B cell (primary cell): ENCODE measurements around the gene TRMT2A. TPM values are rescaled to one million over a fixed set of nuclear protein-coding genes. Genes with fewer than 3 reads are reported as not detected.

Experiments
- ATAC-seq: fragments of 200-7000 bp; cut with Tn5 transposase; one replicate; pipeline ENCODE4 v1.10.0; 2021; ENCODE audit warnings: low read depth, mild to moderate bottlenecking, moderate number of reproducible peaks, moderate library complexity
- CTCF ChIA-PET: fragments of 350-600 bp; sonication (Branson Sonifier 250); formaldehyde crosslinking; loops from one replicate; lab custom pipeline; 2021; ENCODE audit warnings: antibody characterized with exemption, inconsistent platforms; lab: Charles Lee
- POLR2A ChIA-PET: fragments of 350-600 bp; sonication (Branson Sonifier 250); formaldehyde crosslinking; loops from one replicate; lab custom pipeline; 2021; ENCODE audit warnings: antibody characterized with exemption; lab: Charles Lee
- DNase-seq: peaks from one replicate; pipeline ENCODE4 v3.0.0; 2013
- H2AFZ ChIP-seq: 2 replicates; pipeline ENCODE4 v1.6.1; 2012; ENCODE audit warnings: mild to moderate bottlenecking, low read depth, low read length; ENCODE audit not compliant: insufficient read depth, poor library complexity, severe bottlenecking
- H3K27ac ChIP-seq, 2 donors: 1 replicate in 1 of 2; 2 replicates in 1 of 2; pipeline ENCODE4 v1.5.1; 2012 to 2013; ENCODE audit warnings: low read length in 2 of 2, mild to moderate bottlenecking in 2 of 2, moderate library complexity in 1 of 2
- H3K27me3 ChIP-seq, 4 experiments: fragments of 200-600 bp in 1 of 4; sonication (generic) in 1 of 4; replicated peaks in 1 of 4; 1 replicate in 2 of 4; 2 replicates in 2 of 4; pipeline versions ENCODE4 v1.6.1 to v1.7.0; 2013 to 2016; ENCODE audit warnings: low read length in 3 of 4, mild to moderate bottlenecking in 2 of 4, mixed read lengths in 1 of 4, moderate library complexity in 1 of 4; ENCODE audit not compliant: insufficient read depth in 4 of 4, control insufficient read depth in 3 of 4; ENCODE audit errors: control extremely low read depth in 1 of 4
- H3K36me3 ChIP-seq, 2 experiments: replicated peaks in 1 of 2; 1 replicate in 1 of 2; 2 replicates in 1 of 2; pipeline versions ENCODE4 v1.6.1 to v1.7.1; 2013; ENCODE audit warnings: low read length in 1 of 2; ENCODE audit not compliant: insufficient read depth in 2 of 2, control insufficient read depth in 1 of 2; ENCODE audit errors: control extremely low read depth in 1 of 2, extremely low read depth in 1 of 2
- H3K4me1 ChIP-seq, 2 donors: fragments of 200-600 bp in 1 of 2; sonication (generic) in 1 of 2; 1 replicate in 1 of 2; 2 replicates in 1 of 2; pipeline versions ENCODE4 v1.5.1 to v1.6.1; 2013 to 2017; ENCODE audit warnings: low read length in 2 of 2; ENCODE audit not compliant: control insufficient read depth in 2 of 2, insufficient read depth in 2 of 2
- H3K4me2 ChIP-seq: replicated peaks from 2 replicates; pipeline ENCODE3; 2012; ENCODE audit warnings: mild to moderate bottlenecking, low read depth, low read length; ENCODE audit not compliant: poor library complexity, severe bottlenecking
- H3K4me3 ChIP-seq, 5 experiments: fragments of 200-600 bp in 1 of 5; sonication (generic) in 1 of 5; 1 replicate in 3 of 5; 2 replicates in 2 of 5; pipeline versions ENCODE4 v1.5.1 to v1.7.0; 2011 to 2016; ENCODE audit warnings: low read length in 4 of 5, mild to moderate bottlenecking in 4 of 5, low read depth in 2 of 5, control low read depth in 1 of 5, moderate library complexity in 1 of 5; ENCODE audit not compliant: insufficient read depth in 1 of 5; ENCODE audit errors: control extremely low read depth in 1 of 5, extremely low read depth in 1 of 5
- H3K79me2 ChIP-seq: fragments of 200-600 bp; sonication (generic); one replicate; pipeline ENCODE4 v1.6.0; 2016; ENCODE audit warnings: low read length; ENCODE audit not compliant: control insufficient read depth, insufficient read depth
- H3K9ac ChIP-seq: fragments of 200-600 bp; sonication (generic); 2 replicates; pipeline ENCODE4 v1.6.1; 2017; ENCODE audit warnings: mild to moderate bottlenecking, low read length, moderate library complexity
- H3K9me3 ChIP-seq, 3 donors: one replicate each; pipeline versions ENCODE4 v1.6.1 to v1.7.1; 2013; ENCODE audit warnings: low read length in 2 of 3; ENCODE audit not compliant: control insufficient read depth in 2 of 3, insufficient read depth in 1 of 3; ENCODE audit errors: control extremely low read depth in 1 of 3
- H4K20me1 ChIP-seq: 2 replicates; pipeline ENCODE4 v1.6.0; 2012; ENCODE audit warnings: mild to moderate bottlenecking, low read length; ENCODE audit not compliant: insufficient read depth, control insufficient read depth, poor library complexity, severe bottlenecking
- H3K27ac Mint-ChIP-seq: one replicate; pipeline ENCODE4 v1.8.0; 2021; ENCODE audit warnings: mixed read lengths
- H3K27me3 Mint-ChIP-seq: one replicate; pipeline ENCODE4 v1.8.0; 2021; ENCODE audit warnings: mixed read lengths
- H3K4me1 Mint-ChIP-seq: one replicate; pipeline ENCODE4 v1.8.0; 2021; ENCODE audit warnings: mixed read lengths
- H3K4me3 Mint-ChIP-seq: one replicate; pipeline ENCODE4 v1.8.0; 2021; ENCODE audit warnings: mixed read lengths
- H3K9me3 Mint-ChIP-seq: one replicate; pipeline ENCODE4 v1.8.0; 2022; ENCODE audit warnings: mixed read lengths; ENCODE audit not compliant: insufficient read depth
- EZH2 ChIP-seq: IDR thresholded peaks from 2 replicates; pipeline ENCODE4 v1.6.1; 2012; ENCODE audit warnings: borderline replicate concordance, low read depth, mild to moderate bottlenecking, moderate library complexity, low read length; ENCODE audit not compliant: insufficient read depth, poor library complexity, severe bottlenecking
- WGBS: methylation state at CpG from one replicate; pipeline ENCODE4 v1.1.5; 2013; ENCODE audit warnings: missing lambda C conversion rate; ENCODE audit not compliant: insufficient coverage; 5-methylcytosine and 5-hydroxymethylcytosine counted together
- intact Hi-C: fragments of 100-400 bp; cut with micrococcal nuclease; formaldehyde crosslinking; loops from one replicate; pipeline ENCODE4 v1.10.0; 2022
- polyA plus RNA-seq: library from polyadenylated mRNA; depleted of rRNA; stranded (reverse); fragments of >200 nt; gene quantifications from 2 replicates; pipeline ENCODE4 v1.2.3, GENCODE V29; 2012
- total RNA-seq, 2 donors: library from RNA; stranded (reverse); fragments of 120-200 nt in 1 of 2; gene quantifications; 1 replicate in 1 of 2; 2 replicates in 1 of 2; pipeline versions ENCODE4 v1.2.3 to v1.2.4, GENCODE V29; 2013 to 2022
- TF ChIP-seq, protein P1 (sequence below): fragments of 200-600 bp; IDR thresholded peaks from one replicate; pipeline ENCODE4 v1.8.0; 2022; ENCODE audit warnings: antibody characterized with exemption, mild to moderate bottlenecking

Gene TRMT2A
- total and polyA plus RNA-seq, 2 donors (not counting 1 experiment from before 2014, with no cell fraction given): 95.7 to 144 TPM

DNA sequence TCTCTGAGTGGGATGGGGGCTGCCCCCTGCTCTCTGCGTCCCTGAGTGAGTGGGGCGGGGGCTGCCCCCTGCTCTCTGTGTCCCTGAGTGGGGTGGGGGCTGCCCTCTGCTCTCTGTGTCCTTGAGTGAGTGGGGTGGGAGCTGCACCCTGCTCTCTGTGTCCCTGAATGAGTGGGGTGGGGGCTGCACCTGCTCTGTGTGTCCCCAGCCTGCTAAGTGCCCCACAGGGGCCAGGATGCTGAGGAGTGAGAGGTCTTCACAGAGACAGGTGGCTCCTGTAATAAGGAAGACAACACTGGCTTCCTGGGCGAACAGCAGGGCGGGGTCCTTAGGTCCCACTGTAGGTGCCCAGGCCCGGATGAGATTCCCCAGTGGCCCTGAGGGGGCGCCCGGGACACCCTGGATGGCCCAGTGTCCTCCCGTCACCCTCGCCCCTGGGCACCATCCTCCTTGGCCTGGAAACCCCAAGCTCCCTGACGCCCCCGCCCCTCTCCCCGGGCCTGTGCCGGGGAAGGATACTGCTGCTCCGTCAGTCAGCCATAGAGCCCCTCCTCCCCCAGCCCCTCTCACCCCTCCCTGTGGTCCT is 37.7 kb upstream of the TRMT2A start:
- H3K4me3 Mint-ChIP-seq: no peak overlapping the region
- ATAC-seq (no peak), DNase-seq (no peak)
- peaks cover 10% of the 10 kb centered on the region for H3K27me3 Mint-ChIP-seq
- CTCF ChIA-PET: interaction anchor here (1.1 kb wide), 1 partner anchor 129 kb away, joined by 3 read pairs; no protein-coding TSS in a partner anchor
- POLR2A ChIA-PET: no interaction called here
- peaks cover 2% of the 10 kb centered on the region for H3K4me1 Mint-ChIP-seq
- no peaks in the 10 kb centered on the region for H3K9me3 Mint-ChIP-seq
- H4K20me1 ChIP-seq: no peaks in the 10 kb centered on the region
- intact Hi-C loops: no loop called here
- no peaks in the 10 kb centered on the region for H3K79me2 ChIP-seq
- H3K4me3 ChIP-seq: no peak overlapping the region
- peaks cover 0 to 7% (median 0%) of the 10 kb centered on the region in 3 donors for H3K9me3 ChIP-seq
- H2AFZ ChIP-seq: no peak overlapping the region
- no peak overlapping the region for H3K9ac ChIP-seq
- H3K27ac Mint-ChIP-seq: no peak overlapping the region
- 60% methylated on average over 9 of the region's 14 CpGs for WGBS
- H3K27ac ChIP-seq: no peak overlapping the region
- peaks cover 0 to 40% (median 10%) of the 10 kb centered on the region in 4 experiments for H3K27me3 ChIP-seq
- no peak overlapping the region for H3K4me2 ChIP-seq
- TF ChIP-seq EZH2: no peak
- TF ChIP-seq, protein P1, sequence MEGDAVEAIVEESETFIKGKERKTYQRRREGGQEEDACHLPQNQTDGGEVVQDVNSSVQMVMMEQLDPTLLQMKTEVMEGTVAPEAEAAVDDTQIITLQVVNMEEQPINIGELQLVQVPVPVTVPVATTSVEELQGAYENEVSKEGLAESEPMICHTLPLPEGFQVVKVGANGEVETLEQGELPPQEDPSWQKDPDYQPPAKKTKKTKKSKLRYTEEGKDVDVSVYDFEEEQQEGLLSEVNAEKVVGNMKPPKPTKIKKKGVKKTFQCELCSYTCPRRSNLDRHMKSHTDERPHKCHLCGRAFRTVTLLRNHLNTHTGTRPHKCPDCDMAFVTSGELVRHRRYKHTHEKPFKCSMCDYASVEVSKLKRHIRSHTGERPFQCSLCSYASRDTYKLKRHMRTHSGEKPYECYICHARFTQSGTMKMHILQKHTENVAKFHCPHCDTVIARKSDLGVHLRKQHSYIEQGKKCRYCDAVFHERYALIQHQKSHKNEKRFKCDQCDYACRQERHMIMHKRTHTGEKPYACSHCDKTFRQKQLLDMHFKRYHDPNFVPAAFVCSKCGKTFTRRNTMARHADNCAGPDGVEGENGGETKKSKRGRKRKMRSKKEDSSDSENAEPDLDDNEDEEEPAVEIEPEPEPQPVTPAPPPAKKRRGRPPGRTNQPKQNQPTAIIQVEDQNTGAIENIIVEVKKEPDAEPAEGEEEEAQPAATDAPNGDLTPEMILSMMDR: no peak
- H3K4me1 ChIP-seq: peaks cover 0 to 7% of the 10 kb centered on the region in 2 donors
- no peaks in the 10 kb centered on the region for H3K36me3 ChIP-seq

DNA sequence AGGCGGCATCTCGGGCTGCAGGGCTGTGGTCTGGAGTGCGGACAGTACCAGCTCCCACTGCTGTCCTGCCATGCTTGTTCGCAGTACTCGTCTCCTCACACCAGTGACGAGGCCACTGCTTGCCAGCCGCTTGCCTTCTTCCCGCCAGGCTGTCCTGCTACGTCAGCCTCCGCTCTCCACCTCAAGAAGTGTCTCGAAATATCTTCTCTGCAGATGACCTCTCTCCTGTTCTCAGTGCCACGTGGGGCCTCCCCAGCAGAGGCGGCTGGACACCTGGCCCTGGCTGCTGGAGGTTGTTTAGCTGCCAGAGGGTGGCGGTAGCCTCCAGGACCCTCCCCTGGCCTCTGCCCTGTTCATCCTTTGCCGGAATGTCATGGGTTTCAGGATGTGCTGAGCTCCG is 36.9 kb upstream of the TRMT2A start:
- peaks cover 0 to 38% (median 10%) of the 10 kb centered on the region in 4 experiments for H3K27me3 ChIP-seq
- no peak for ATAC-seq
- H3K4me1 ChIP-seq: peaks cover 0 to 7% of the 10 kb centered on the region in 2 donors
- Mint-ChIP-seq H3K4me3 (no peak overlapping the region), H3K9me3 (no peaks in the 10 kb centered on the region), H3K27ac (no peak overlapping the region), H3K27me3 (peaks cover 7% of the 10 kb centered on the region), H3K4me1 (peaks cover 2% of the 10 kb centered on the region)
- H3K27ac ChIP-seq: no peak overlapping the region
- TF ChIP-seq, protein P1: no peak
- no peak for TF ChIP-seq EZH2
- CTCF ChIA-PET: interaction anchor here (0.7 to 1.1 kb wide), 2 partner anchors 129 to 215 kb away, joined by 3 read pairs; no protein-coding TSS in a partner anchor
- no peak for DNase-seq
- no peak overlapping the region for H3K9ac ChIP-seq
- 93% methylated on average over 16 of the region's 16 CpGs for WGBS
- H2AFZ ChIP-seq: no peak overlapping the region
- intact Hi-C loops: no loop called here
- POLR2A ChIA-PET: no interaction called here
- H3K36me3 ChIP-seq: no peaks in the 10 kb centered on the region
- peaks cover 0 to 7% (median 0%) of the 10 kb centered on the region in 3 donors for H3K9me3 ChIP-seq
- H3K4me2 ChIP-seq: no peak overlapping the region
- H3K79me2 ChIP-seq: no peaks in the 10 kb centered on the region
- no peak overlapping the region for H3K4me3 ChIP-seq
- no peaks in the 10 kb centered on the region for H4K20me1 ChIP-seq
